Loucy (cell line): ENCODE data around the gene GPX3.

Experiments
- EZH2phosphoT487 ChIP-seq: fragments of 200-600 bp; IDR thresholded peaks from 2 replicates; pipeline ENCODE4 v1.6.1; 2018; ENCODE audit warnings: antibody characterized with exemption, mild to moderate bottlenecking, moderate library complexity, borderline replicate concordance
- TF ChIP-seq, protein P1 (sequence below): fragments of 200-600 bp; sonication (generic); conservative IDR thresholded peaks from 2 replicates; pipeline ENCODE4 v1.5.1; 2014; ENCODE audit warnings: mild to moderate bottlenecking, antibody characterized with exemption, low read length

GRCh38 chr5:151002250-151002649 is 18.1 kb upstream of the GPX3 start:
- TF ChIP-seq, protein P1, sequence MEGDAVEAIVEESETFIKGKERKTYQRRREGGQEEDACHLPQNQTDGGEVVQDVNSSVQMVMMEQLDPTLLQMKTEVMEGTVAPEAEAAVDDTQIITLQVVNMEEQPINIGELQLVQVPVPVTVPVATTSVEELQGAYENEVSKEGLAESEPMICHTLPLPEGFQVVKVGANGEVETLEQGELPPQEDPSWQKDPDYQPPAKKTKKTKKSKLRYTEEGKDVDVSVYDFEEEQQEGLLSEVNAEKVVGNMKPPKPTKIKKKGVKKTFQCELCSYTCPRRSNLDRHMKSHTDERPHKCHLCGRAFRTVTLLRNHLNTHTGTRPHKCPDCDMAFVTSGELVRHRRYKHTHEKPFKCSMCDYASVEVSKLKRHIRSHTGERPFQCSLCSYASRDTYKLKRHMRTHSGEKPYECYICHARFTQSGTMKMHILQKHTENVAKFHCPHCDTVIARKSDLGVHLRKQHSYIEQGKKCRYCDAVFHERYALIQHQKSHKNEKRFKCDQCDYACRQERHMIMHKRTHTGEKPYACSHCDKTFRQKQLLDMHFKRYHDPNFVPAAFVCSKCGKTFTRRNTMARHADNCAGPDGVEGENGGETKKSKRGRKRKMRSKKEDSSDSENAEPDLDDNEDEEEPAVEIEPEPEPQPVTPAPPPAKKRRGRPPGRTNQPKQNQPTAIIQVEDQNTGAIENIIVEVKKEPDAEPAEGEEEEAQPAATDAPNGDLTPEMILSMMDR: peak; percentile 25; the same call in 1 of the 2 replicates
- no peak for TF ChIP-seq EZH2phosphoT487
